Measurements from ENCODE around the gene PUSL1. TPM values are rescaled to one million over a fixed set of nuclear protein-coding genes. Genes with fewer than 3 reads are reported as not detected.

The PUSL1 gene
- total and polyA plus RNA-seq, 2 of the 13 experiments (the other 11 are each of a cell fraction or from before 2014, with no cell fraction given) = 8.3 to 22.2 TPM

- TF ChIP-seq POGK (CRISPR knock-in tag; conservative IDR thresholded peaks at IDR 0.05) = no peak
- no peak for TF ChIP-seq ZNF260 (CRISPR knock-in tag; IDR thresholded peaks at IDR 0.05; ENCODE audit: borderline replicate concordance, low read depth)
- TF ChIP-seq, protein P1, sequence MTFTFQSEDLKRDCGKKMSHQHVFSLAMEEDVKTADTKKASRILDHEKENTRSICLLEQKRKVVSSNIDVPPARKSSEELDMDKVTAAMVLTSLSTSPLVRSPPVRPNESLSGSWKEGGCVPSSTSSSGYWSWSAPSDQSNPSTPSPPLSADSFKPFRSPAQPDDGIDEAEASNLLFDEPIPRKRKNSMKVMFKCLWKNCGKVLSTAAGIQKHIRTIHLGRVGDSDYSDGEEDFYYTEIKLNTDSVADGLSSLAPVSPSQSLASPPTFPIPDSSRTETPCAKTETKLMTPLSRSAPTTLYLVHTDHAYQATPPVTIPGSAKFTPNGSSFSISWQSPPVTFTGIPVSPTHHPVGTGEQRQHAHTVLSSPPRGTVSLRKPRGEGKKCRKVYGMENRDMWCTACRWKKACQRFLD (CRISPR knock-in tag; IDR thresholded peaks at IDR 0.05; ENCODE audit: borderline replicate concordance) = no peak
- no peak for TF ChIP-seq MXI1 (IDR thresholded peaks at IDR 0.05; ENCODE audit: borderline replicate concordance, low read depth, low read length)
- TF ChIP-seq ZNF652 (CRISPR knock-in tag; IDR thresholded peaks at IDR 0.05; ENCODE audit: borderline replicate concordance, low read depth) = no peak
- TF ChIP-seq ETV5 (CRISPR knock-in tag; IDR thresholded peaks at IDR 0.05; ENCODE audit: borderline replicate concordance) = peak; percentile 76
- no peak for TF ChIP-seq NCOA5 (CRISPR knock-in tag; IDR thresholded peaks at IDR 0.05)
- TF ChIP-seq KLF13 (CRISPR knock-in tag; IDR thresholded peaks at IDR 0.05) = no peak
- no peak for TF ChIP-seq HMG20A (CRISPR knock-in tag; IDR thresholded peaks at IDR 0.05; ENCODE audit: borderline replicate concordance)
- peak; percentile 81 for TF ChIP-seq MED1 (CRISPR knock-in tag; IDR thresholded peaks at IDR 0.05)
- TF ChIP-seq NONO (IDR thresholded peaks at IDR 0.05) = no peak
- TF ChIP-seq NONO (CRISPR knock-in tag; conservative IDR thresholded peaks at IDR 0.05) = 0 out of 2 replicates have a peak, but pooled peaks have one; percentile 31
- TF ChIP-seq ZNF337 (CRISPR knock-in tag; IDR thresholded peaks at IDR 0.05; ENCODE audit: borderline replicate concordance, low read depth) = no peak
- TF ChIP-seq CEBPZ (IDR thresholded peaks at IDR 0.05; ENCODE audit: low read length) = no peak
- TF ChIP-seq, protein P2, sequence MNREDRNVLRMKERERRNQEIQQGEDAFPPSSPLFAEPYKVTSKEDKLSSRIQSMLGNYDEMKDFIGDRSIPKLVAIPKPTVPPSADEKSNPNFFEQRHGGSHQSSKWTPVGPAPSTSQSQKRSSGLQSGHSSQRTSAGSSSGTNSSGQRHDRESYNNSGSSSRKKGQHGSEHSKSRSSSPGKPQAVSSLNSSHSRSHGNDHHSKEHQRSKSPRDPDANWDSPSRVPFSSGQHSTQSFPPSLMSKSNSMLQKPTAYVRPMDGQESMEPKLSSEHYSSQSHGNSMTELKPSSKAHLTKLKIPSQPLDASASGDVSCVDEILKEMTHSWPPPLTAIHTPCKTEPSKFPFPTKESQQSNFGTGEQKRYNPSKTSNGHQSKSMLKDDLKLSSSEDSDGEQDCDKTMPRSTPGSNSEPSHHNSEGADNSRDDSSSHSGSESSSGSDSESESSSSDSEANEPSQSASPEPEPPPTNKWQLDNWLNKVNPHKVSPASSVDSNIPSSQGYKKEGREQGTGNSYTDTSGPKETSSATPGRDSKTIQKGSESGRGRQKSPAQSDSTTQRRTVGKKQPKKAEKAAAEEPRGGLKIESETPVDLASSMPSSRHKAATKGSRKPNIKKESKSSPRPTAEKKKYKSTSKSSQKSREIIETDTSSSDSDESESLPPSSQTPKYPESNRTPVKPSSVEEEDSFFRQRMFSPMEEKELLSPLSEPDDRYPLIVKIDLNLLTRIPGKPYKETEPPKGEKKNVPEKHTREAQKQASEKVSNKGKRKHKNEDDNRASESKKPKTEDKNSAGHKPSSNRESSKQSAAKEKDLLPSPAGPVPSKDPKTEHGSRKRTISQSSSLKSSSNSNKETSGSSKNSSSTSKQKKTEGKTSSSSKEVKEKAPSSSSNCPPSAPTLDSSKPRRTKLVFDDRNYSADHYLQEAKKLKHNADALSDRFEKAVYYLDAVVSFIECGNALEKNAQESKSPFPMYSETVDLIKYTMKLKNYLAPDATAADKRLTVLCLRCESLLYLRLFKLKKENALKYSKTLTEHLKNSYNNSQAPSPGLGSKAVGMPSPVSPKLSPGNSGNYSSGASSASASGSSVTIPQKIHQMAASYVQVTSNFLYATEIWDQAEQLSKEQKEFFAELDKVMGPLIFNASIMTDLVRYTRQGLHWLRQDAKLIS (CRISPR knock-in tag; IDR thresholded peaks at IDR 0.05) = no peak
- TF ChIP-seq HNRNPUL1 (IDR thresholded peaks at IDR 0.05; ENCODE audit: low read depth, low read length) = no peak
- no peak for TF ChIP-seq ZNF775 (CRISPR knock-in tag; IDR thresholded peaks at IDR 0.05; ENCODE audit: borderline replicate concordance)
- TF ChIP-seq MAFF (IDR thresholded peaks at IDR 0.05; ENCODE audit: low read depth, low read length) = no peak
- TF ChIP-seq ZMYM3 (CRISPR knock-in tag; IDR thresholded peaks at IDR 0.05) = peak; percentile 98
- TF ChIP-seq ZNF24 (IDR thresholded peaks at IDR 0.05) = no peak
Observed at GRCh38 chr1:1287288-1288110, 20.9 kb upstream of the PUSL1 start (continued).

Measured in HepG2 (cell line).